ENCODE results near the gene LAPTM5. TPM values are rescaled to one million over a fixed set of nuclear protein-coding genes. Genes with fewer than 3 reads are reported as not detected.

Gene LAPTM5
- total RNA-seq, 1 donor from 2014 or later = 39.8 TPM

DNA sequence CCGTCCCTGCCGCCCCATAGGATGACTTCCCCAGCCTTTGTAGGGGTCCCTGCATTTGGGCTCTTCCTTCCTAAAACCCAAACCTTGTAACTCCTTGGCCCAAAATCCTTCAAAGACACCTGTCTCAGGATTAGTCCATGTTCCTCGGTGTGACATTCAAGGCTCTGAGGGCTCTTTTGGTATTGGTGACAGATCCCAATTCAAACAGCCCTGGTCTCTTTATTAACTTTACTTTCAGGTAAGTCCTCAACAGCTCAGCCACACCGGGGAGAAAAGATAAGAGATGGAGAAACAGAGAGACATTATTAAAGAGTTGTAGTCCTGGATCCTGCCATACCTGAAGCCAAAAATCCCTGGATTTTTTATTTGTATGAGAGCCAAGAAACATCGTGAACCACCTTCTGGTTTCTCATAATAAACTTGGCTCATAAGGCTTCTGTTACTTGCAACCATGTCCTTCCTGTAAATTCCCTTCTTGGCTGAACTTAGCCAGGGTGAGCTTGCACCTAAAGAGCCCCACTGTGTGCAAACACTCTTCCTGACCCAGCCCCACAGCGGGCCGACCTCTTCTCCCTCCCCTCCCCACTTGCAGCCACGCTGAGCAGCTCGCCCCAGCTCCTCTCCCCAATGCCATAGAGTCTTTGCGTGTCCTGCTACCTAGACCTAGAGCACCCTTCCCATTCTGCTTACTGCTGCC is 26.3 kb downstream of the LAPTM5 start:
- Histone ChIP-seq H3K4me3 (no peak overlapping the region), H3K9me3 (no peaks in the 10 kb centered on the region), H3K4me1 (no peaks in the 10 kb centered on the region), H3K27ac (no peak overlapping the region), H3K36me3 (no peaks in the 10 kb centered on the region), H3K27me3 (no peaks in the 10 kb centered on the region)
- intact Hi-C loops (cut with DNase I) = no loop called here
- no peak for DNase-seq (ENCODE audit: extremely low spot score in 2 of 2)
- TF ChIP-seq, protein P1, sequence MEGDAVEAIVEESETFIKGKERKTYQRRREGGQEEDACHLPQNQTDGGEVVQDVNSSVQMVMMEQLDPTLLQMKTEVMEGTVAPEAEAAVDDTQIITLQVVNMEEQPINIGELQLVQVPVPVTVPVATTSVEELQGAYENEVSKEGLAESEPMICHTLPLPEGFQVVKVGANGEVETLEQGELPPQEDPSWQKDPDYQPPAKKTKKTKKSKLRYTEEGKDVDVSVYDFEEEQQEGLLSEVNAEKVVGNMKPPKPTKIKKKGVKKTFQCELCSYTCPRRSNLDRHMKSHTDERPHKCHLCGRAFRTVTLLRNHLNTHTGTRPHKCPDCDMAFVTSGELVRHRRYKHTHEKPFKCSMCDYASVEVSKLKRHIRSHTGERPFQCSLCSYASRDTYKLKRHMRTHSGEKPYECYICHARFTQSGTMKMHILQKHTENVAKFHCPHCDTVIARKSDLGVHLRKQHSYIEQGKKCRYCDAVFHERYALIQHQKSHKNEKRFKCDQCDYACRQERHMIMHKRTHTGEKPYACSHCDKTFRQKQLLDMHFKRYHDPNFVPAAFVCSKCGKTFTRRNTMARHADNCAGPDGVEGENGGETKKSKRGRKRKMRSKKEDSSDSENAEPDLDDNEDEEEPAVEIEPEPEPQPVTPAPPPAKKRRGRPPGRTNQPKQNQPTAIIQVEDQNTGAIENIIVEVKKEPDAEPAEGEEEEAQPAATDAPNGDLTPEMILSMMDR (IDR thresholded peaks at IDR 0.05) = no peak
- no peak for TF ChIP-seq POLR2A (IDR thresholded peaks at IDR 0.05)
- no peak for TF ChIP-seq POLR2AphosphoS5 (IDR thresholded peaks at IDR 0.05; ENCODE audit: insufficient read depth in 1 of 2, low read depth in 1 of 2)

DNA sequence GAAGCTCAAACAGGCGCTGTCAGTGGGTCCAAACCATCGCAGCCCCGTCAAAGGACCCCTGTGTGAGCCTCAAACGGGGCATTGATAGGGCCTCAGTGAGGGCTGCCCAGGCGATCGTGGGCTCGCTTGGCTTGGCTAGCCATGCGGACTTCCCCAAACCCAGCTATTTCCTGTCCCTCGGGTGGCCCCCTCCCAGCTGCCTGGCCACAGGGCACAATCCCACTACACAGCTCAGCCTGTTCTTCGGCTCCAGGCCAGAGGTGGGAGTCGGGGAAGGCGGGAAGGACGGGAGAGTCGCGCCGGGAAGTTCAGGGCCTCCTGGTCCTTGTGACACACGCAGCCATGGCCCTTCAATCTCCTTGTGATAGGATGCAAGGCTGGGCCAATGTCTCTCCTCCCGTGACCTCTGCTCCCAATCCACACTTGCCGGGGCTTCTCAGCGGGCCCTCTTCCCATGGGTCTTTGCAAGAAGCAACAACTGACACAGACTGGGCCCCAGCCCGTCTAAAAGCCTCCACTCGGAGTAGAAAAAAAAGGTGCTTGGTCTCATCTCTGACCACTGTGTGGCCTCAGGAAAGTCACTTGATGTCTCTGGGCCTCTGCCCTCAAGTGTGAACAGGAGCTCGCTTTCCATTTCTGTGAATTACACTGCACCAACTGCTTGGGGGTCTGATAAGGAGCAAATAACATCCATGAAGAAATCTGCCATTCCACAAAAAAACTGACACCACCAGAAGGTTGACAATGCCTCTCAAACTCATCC is 27.0 kb downstream of the LAPTM5 start:
- Histone ChIP-seq H3K27ac (no peak overlapping the region), H3K4me1 (no peaks in the 10 kb centered on the region), H3K36me3 (peaks cover 0 to 3% of the 10 kb centered on the region in 2 donors), H3K4me3 (no peak overlapping the region), H3K9me3 (no peaks in the 10 kb centered on the region), H3K27me3 (no peaks in the 10 kb centered on the region)
- TF ChIP-seq, protein P1 (IDR thresholded peaks at IDR 0.05) = no peak
- TF ChIP-seq POLR2A (IDR thresholded peaks at IDR 0.05) (no peak), POLR2AphosphoS5 (IDR thresholded peaks at IDR 0.05; ENCODE audit: insufficient read depth in 1 of 2, low read depth in 1 of 2) (no peak)
- intact Hi-C loops (cut with DNase I) = no loop called here
- no peak for DNase-seq (ENCODE audit: extremely low spot score in 2 of 2)

DNA sequence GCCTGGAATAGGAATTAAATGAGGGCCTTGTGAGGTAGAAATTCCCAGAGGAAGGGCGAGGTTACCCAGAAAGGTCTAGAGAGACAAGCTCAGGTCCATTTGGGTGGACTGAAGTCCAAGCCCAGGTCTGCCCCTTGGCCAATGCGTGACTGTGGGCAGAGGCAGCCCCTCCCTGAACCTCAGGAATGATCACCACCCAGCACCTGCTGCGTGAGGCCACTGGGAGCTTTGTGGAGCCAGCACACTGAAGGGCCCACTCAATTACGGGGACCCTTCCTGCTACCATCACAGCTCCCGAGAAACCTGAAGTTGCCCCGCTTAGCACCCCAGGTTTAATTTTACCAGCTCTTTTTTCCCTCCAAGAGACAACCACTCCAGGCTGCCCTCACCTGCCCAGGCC is 27.7 kb downstream of the LAPTM5 start:
- intact Hi-C loops (cut with DNase I) = no loop called here
- Histone ChIP-seq H3K9me3 (no peaks in the 10 kb centered on the region), H3K27me3 (no peaks in the 10 kb centered on the region), H3K4me3 (no peak overlapping the region), H3K36me3 (peaks cover 0 to 3% of the 10 kb centered on the region in 2 donors), H3K4me1 (no peaks in the 10 kb centered on the region), H3K27ac (no peak overlapping the region)
- no peak for TF ChIP-seq POLR2AphosphoS5 (IDR thresholded peaks at IDR 0.05; ENCODE audit: insufficient read depth in 1 of 2, low read depth in 1 of 2)
- TF ChIP-seq, protein P1 (IDR thresholded peaks at IDR 0.05) = no peak
- TF ChIP-seq POLR2A (IDR thresholded peaks at IDR 0.05) = no peak
- DNase-seq (ENCODE audit: extremely low spot score in 2 of 2) = no peak

DNA sequence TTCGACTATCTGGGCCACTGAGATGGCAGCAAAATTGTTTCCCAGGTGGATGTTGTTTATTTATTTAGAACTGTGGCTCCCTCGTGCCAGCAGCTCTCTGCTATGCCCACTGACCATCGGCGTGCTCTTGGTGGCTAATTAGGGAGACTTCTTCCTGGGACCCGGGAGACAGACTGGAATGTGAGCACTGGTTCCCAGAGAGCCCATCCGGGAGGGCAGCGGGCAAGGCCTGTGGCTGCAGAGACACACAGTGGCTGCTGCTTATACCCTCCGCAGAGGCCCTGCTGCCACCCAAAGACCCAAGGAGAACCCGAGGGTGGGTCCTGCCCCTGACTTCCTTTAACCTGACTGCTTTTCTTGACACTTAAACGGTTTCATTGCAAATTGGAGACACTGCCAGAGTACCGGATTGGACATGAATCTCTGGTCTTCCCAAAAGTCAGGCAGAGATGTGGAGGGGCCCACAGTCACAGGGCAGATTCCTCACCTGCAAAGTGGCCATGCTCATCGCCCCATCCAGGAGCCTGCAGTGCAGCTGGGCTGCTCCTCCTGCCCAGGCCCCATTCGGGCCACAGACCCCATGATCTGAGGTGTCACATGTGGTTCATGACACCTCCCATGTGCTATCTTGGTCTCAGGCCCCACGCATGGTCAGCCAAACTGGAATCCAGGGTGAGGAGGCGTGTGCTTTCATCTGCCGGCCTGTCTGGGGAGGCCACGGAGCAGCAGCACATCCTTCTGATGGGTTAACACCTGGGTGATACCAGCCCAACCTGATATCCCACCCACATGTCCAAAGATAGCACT is 28.5 kb downstream of the LAPTM5 start:
- intact Hi-C loops (cut with DNase I) = no loop called here
- H3K27me3 ChIP-seq = no peaks in the 10 kb centered on the region

More for the DNA sequence above, 28.5 kb downstream of the LAPTM5 start:
- DNase-seq (ENCODE audit: extremely low spot score in 2 of 2) = no peak
- H3K4me1 ChIP-seq = no peaks in the 10 kb centered on the region
- no peak overlapping the region for H3K27ac ChIP-seq
- no peak for TF ChIP-seq POLR2A (IDR thresholded peaks at IDR 0.05)
- TF ChIP-seq, protein P1 (IDR thresholded peaks at IDR 0.05) = no peak
- TF ChIP-seq POLR2AphosphoS5 (IDR thresholded peaks at IDR 0.05; ENCODE audit: insufficient read depth in 1 of 2, low read depth in 1 of 2) = no peak
- no peak overlapping the region for H3K4me3 ChIP-seq
- peaks cover 0 to 3% of the 10 kb centered on the region in 2 donors for H3K36me3 ChIP-seq
- H3K9me3 ChIP-seq = no peaks in the 10 kb centered on the region

Data from vagina (tissue), 2 donors.